Chondrocyte (in vitro differentiated cells): ENCODE measurements around the gene HID1. TPM values are rescaled to one million over a fixed set of nuclear protein-coding genes. Genes with fewer than 3 reads are reported as not detected.

ENCODE experiments used
- DNase-seq: peaks from one replicate; pipeline ENCODE4 v3.0.0; 2021; ENCODE audit warnings: mixed read lengths, low spot score
- H3K27ac Mint-ChIP-seq: one replicate; pipeline ENCODE4 v1.8.0; 2021; ENCODE audit warnings: mild to moderate bottlenecking, moderate library complexity, mixed read lengths; ENCODE audit not compliant: unreplicated experiment
- H3K27me3 Mint-ChIP-seq: 2 replicates; pipeline ENCODE4 v1.8.0; 2021; ENCODE audit warnings: low read depth, mixed read lengths
- H3K36me3 Mint-ChIP-seq: 2 replicates; pipeline ENCODE4 v1.8.0; 2021; ENCODE audit warnings: low read depth, mixed read lengths
- H3K4me1 Mint-ChIP-seq: 2 replicates; pipeline ENCODE4 v1.8.0; 2021; ENCODE audit warnings: low read depth, mild to moderate bottlenecking, mixed read lengths
- H3K4me3 Mint-ChIP-seq: one replicate; pipeline ENCODE4 v1.8.0; 2021; ENCODE audit warnings: mild to moderate bottlenecking, moderate library complexity, mixed read lengths; ENCODE audit not compliant: unreplicated experiment
- H3K9me3 Mint-ChIP-seq: 2 replicates; pipeline ENCODE4 v1.8.0; 2021; ENCODE audit warnings: low read depth, mixed read lengths
- CTCF ChIP-seq: fragments of 200-600 bp; sonication (generic); IDR thresholded peaks from 2 replicates; pipeline ENCODE4 v1.5.0; 2021; ENCODE audit warnings: antibody characterized with exemption, mild to moderate bottlenecking, moderate library complexity
- total RNA-seq: library from RNA; stranded (reverse); gene quantifications from 3 replicates; pipeline ENCODE4 v1.2.1, GENCODE V29; 2021

The HID1 gene
- total RNA-seq, 1 donor from 2014 or later, result 4.7 TPM

GRCh38 chr17:74901353-74902135 is 71.0 kb downstream of the HID1 start:
- H3K4me1 Mint-ChIP-seq, result no peaks in the 10 kb centered on the region
- H3K27me3 Mint-ChIP-seq, result peaks cover 39% of the 10 kb centered on the region
- H3K9me3 Mint-ChIP-seq, result no peaks in the 10 kb centered on the region
- TF ChIP-seq CTCF, result no peak
- H3K36me3 Mint-ChIP-seq, result no peaks in the 10 kb centered on the region
- no peak for DNase-seq
- H3K27ac Mint-ChIP-seq, result no peak overlapping the region
- H3K4me3 Mint-ChIP-seq, result no peak overlapping the region

Other genes with a start within 250 kb of the HID1 start
- gene RAB37, start 235.5 kb downstream of the HID1 start, total RNA-seq, result 0.15 TPM in 1 of 3 replicates, not detected in the others
- 98.7 to 108 TPM (median 98.7 TPM) in 3 replicates for gene NHERF1, start 224.1 kb downstream of the HID1 start, total RNA-seq
- gene NAT9, start 196.4 kb downstream of the HID1 start, total RNA-seq, result 46.8 to 48.9 TPM (median 47.4 TPM) in 3 replicates
- 0.07 to 0.28 TPM in 2 of 3 replicates, not detected in the other for gene GRIN2C, start 112.9 kb downstream of the HID1 start, total RNA-seq
- gene FDXR, start 99.8 kb downstream of the HID1 start, total RNA-seq, result 7.2 to 11.6 TPM (median 9.0 TPM) in 3 replicates
- gene FADS6, start 79.1 kb downstream of the HID1 start, total RNA-seq, result not detected in 3 replicates
- not detected in 3 replicates for gene USH1G, start 49.5 kb downstream of the HID1 start, total RNA-seq
- not detected in 3 replicates for gene OTOP2, start 48.5 kb downstream of the HID1 start, total RNA-seq
- not detected in 3 replicates for gene OTOP3, start 36.9 kb downstream of the HID1 start, total RNA-seq
- 32.7 to 51.1 TPM (median 51.0 TPM) in 3 replicates for gene CDR2L, start 14.9 kb upstream of the HID1 start, total RNA-seq
- gene MRPL58, start 39.9 kb upstream of the HID1 start, total RNA-seq, result 18.9 to 25.7 TPM (median 19.8 TPM) in 3 replicates
- 178 to 185 TPM (median 183 TPM) in 3 replicates for gene ATP5PD, start 74.2 kb upstream of the HID1 start, total RNA-seq
- gene KCTD2, start 74.5 kb upstream of the HID1 start, total RNA-seq, result 16.8 to 20.4 TPM (median 17.1 TPM) in 3 replicates
- 2.1 to 3.0 TPM (median 3.0 TPM) in 3 replicates for gene SLC16A5, start 115.2 kb upstream of the HID1 start, total RNA-seq
- gene ARMC7, start 137.2 kb upstream of the HID1 start, total RNA-seq, result 10.8 to 12.3 TPM (median 12.1 TPM) in 3 replicates
- gene NT5C, start 159.0 kb upstream of the HID1 start, total RNA-seq, result 23.3 to 31.2 TPM (median 30.4 TPM) in 3 replicates
- gene JPT1, start 181.8 kb upstream of the HID1 start, total RNA-seq, result 78.6 to 90.4 TPM (median 86.4 TPM) in 3 replicates
- gene SUMO2, start 210.2 kb upstream of the HID1 start, total RNA-seq, result 307 to 347 TPM (median 312 TPM) in 3 replicates
- 36.7 to 63.9 TPM (median 41.3 TPM) in 3 replicates for gene NUP85, start 232.9 kb upstream of the HID1 start, total RNA-seq